Measurements from ENCODE around the gene NDUFS8. TPM values are rescaled to one million over a fixed set of nuclear protein-coding genes. Genes with fewer than 3 reads are reported as not detected.
A peak's percentile ranks its signal among the peaks of the same experiment; 100 is the strongest.

Gene NDUFS8
- total RNA-seq, 1 donor from 2014 or later, result 168 TPM

DNA sequence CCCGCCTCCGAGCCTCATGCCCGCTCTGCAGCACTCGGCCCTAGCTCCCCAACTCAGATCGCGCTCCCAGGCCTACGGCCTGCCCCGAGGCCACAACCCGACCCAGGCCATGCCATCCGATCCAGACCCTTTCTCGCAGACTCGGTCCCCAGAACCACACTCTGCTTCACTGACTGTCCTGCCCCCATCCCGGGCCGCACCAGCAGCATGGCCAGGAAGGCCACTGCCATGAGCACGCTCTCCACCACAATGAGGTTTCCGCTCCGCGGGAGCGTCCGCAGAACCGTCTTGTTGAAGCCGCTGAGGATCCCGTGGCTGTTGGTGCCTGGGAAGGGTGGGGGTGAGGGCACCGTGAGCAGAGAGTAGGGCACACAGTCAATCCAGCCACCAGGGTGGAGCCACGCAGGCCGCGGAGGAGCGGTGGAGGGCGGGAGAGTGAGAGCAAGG, 33.0 kb upstream of the NDUFS8 start:
- Mint-ChIP-seq H3K27me3 (peaks cover 20% of the 10 kb centered on the region), H3K27ac (peak overlapping the region; percentile 35), H3K4me3 (no peak overlapping the region), H3K9me3 (no peaks in the 10 kb centered on the region), H3K4me1 (ENCODE audit: unreplicated experiment) (peaks cover 5% of the 10 kb centered on the region), H3K36me3 (no peaks in the 10 kb centered on the region)
- DNase-seq (ENCODE audit: extremely low spot score, unreplicated experiment), result no peak
- TF ChIP-seq, protein P1, sequence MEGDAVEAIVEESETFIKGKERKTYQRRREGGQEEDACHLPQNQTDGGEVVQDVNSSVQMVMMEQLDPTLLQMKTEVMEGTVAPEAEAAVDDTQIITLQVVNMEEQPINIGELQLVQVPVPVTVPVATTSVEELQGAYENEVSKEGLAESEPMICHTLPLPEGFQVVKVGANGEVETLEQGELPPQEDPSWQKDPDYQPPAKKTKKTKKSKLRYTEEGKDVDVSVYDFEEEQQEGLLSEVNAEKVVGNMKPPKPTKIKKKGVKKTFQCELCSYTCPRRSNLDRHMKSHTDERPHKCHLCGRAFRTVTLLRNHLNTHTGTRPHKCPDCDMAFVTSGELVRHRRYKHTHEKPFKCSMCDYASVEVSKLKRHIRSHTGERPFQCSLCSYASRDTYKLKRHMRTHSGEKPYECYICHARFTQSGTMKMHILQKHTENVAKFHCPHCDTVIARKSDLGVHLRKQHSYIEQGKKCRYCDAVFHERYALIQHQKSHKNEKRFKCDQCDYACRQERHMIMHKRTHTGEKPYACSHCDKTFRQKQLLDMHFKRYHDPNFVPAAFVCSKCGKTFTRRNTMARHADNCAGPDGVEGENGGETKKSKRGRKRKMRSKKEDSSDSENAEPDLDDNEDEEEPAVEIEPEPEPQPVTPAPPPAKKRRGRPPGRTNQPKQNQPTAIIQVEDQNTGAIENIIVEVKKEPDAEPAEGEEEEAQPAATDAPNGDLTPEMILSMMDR (conservative IDR thresholded peaks at IDR 0.05), result no peak

DNA sequence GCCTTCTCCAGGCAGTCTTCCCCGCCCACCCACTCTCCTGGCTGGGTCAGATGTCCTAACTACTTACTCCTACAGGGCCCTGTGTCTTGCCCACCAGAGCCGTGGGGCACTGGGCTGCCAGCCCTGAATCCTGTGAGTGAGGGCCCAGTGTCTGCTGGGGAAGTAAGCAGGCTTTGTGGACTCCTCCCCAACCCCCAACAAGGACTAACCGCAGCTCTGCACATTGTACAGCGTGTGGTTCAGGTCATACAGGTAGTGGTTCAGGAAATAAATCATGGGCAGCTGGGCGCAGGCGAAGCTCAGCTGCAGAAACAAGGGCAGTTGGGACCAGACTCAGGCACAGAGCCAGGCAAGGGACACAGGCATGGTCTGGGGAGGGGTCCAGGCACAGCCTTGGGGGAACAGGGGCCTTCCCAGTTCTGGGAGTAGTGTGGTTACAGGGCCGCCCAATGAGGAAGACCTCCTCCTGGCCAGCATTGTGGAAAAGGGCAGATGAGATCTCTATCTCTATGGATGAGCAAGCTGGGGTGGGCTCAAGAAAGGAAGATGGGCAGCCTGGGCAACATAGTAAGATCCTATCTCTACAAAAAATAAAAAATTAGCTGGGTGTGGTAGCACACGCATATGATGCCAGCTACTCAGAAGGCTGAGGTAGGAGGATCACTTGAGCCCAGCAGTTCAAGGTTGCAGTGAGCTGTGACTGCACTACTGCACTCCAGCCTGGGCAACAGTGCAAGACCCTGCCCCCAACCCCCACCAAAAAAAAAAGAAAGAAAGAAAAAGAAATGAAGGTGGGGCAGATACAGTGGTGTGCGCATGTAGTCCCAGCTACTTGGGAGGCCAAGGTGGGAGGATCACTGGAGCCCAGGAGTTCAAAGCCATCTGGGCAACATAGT, 32.1 kb upstream of the NDUFS8 start:
- TF ChIP-seq, protein P1 (conservative IDR thresholded peaks at IDR 0.05), result no peak
- Mint-ChIP-seq H3K27ac (no peak overlapping the region), H3K27me3 (peaks cover 20% of the 10 kb centered on the region), H3K9me3 (no peaks in the 10 kb centered on the region), H3K4me3 (no peak overlapping the region), H3K36me3 (no peaks in the 10 kb centered on the region), H3K4me1 (ENCODE audit: unreplicated experiment) (peaks cover 11% of the 10 kb centered on the region)
- DNase-seq (ENCODE audit: extremely low spot score, unreplicated experiment), result no peak

DNA sequence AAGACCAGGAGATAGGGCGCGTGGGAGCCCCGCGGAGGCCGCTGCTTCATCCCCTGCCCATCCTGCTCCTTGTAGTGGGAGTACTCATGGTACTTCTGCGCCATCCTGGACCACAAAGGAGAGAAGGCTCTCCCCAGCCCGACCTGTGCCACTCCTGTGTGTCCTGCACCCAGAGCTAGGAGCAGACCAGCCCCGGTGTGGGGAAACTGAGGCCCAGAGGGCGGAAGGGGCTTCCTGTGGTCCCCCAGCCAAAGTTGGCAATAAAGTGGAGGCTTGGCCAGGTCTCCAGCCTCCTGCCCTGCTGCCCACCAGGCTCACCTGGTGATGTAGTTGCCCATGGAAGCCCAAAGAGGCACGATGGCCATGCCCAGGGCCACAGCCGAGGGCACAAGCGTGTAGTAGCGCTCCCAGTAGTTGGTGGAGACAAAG, 31.3 kb upstream of the NDUFS8 start:
- TF ChIP-seq, protein P1 (conservative IDR thresholded peaks at IDR 0.05), result no peak
- no peaks in the 10 kb centered on the region for H3K36me3 Mint-ChIP-seq
- no peak overlapping the region for H3K4me3 Mint-ChIP-seq
- H3K9me3 Mint-ChIP-seq, result no peaks in the 10 kb centered on the region
- H3K4me1 Mint-ChIP-seq (ENCODE audit: unreplicated experiment), result peaks cover 11% of the 10 kb centered on the region
- DNase-seq (ENCODE audit: extremely low spot score, unreplicated experiment), result no peak
- peaks cover 14% of the 10 kb centered on the region for H3K27me3 Mint-ChIP-seq
- H3K27ac Mint-ChIP-seq, result no peak overlapping the region

DNA sequence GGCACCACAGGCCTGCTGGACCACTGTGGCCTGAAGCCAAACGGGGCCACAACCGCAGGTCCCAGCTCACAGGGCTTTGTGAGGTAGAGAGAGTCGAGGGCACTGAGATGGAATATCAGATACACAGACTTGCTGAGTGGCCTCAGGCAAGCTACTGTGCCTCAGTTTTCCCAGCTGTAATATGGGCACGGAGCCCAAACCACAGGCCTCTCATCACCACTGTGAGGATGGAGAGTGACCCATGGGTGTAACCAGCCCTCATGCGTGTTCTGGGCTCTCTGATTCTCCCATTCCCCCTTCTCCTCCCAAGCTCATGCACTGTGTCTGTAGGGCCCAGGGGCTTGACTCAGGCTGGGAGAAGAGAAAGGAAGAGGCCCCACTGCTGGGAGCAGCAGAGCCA, 30.8 kb upstream of the NDUFS8 start:
- Mint-ChIP-seq H3K4me1 (ENCODE audit: unreplicated experiment) (peaks cover 12% of the 10 kb centered on the region), H3K36me3 (no peaks in the 10 kb centered on the region), H3K27ac (no peak overlapping the region), H3K4me3 (no peak overlapping the region), H3K27me3 (peaks cover 13% of the 10 kb centered on the region), H3K9me3 (no peaks in the 10 kb centered on the region)
- TF ChIP-seq, protein P1 (conservative IDR thresholded peaks at IDR 0.05), result no peak
- DNase-seq (ENCODE audit: extremely low spot score, unreplicated experiment), result no peak

DNA sequence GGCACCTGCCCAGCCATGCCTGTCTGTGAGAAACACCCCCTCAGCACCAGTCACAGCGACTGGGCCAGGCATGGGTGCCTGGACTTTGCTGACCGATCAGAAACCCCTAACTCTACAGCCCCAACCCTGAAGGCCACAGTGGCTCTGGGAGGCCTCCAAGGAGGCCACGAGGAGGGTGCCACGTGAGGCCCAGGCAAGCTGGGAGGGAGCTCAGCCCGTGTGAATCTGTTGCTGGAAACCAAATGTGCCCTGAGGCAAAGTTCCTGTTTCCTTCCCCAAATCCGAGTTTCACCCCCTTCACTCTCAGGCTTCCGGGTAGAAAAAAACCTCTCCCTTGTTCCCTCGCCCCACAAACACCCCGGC, 27.9 kb upstream of the NDUFS8 start:
- DNase-seq (ENCODE audit: extremely low spot score, unreplicated experiment), result no peak
- Mint-ChIP-seq H3K27me3 (peaks cover 22% of the 10 kb centered on the region), H3K4me3 (peak overlapping the region; percentile 82), H3K27ac (peak overlapping the region; percentile 59), H3K4me1 (ENCODE audit: unreplicated experiment) (peaks cover 16% of the 10 kb centered on the region), H3K36me3 (no peaks in the 10 kb centered on the region), H3K9me3 (no peaks in the 10 kb centered on the region)
- TF ChIP-seq, protein P1 (conservative IDR thresholded peaks at IDR 0.05), result no peak
